Activated CD4-positive, CD25-positive, alpha-beta regulatory T cell treated with anti-CD3 and anti-CD28 coated beads, Interleukin-2, amount 50 U/mL, for 16 hours (primary cell): ENCODE measurements around the gene CASP12.

ENCODE experiments used
- DNase-seq: peaks from one replicate; pipeline ENCODE4 v3.0.0-alpha.2; 2020; ENCODE audit warnings: low read depth, low spot score

The CASP12 gene

DNA sequence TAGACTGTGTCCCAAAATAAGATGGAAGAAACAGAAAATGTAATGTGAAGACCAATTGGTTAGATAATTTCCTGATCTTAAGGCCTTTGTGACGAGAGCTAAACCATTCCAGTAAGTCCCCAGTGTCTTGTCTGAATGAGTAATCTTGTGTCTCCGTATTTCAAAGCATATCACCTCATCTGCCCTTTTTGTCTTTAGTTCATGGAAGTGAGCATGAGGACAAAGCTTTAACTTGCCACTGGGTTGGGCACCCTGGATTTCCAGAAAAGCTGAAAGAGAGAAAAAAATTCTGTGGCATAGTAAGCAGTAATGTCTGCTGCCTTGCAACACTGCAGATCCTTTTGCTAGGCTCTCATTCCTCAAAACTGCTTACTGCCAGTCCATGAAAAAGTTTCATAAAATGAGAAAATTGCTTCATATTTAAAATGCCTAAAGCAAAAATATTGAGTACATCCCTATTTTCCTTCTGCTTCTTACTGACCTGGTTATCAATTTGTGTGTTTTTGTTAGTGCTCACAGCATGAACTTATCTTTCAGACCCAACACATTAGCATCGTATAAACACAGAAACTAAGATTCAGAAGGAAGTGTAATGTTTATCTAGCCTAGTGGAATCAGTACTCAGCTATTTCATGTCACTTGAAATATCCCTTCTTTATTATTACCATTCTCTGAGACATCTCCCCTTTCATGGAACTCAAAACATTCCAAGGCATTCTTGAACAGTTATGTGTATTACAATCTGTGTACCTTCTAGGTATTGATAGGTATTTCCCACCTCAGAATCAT is 5.3 kb downstream of the CASP12 start:
- no peak for DNase-seq

DNA sequence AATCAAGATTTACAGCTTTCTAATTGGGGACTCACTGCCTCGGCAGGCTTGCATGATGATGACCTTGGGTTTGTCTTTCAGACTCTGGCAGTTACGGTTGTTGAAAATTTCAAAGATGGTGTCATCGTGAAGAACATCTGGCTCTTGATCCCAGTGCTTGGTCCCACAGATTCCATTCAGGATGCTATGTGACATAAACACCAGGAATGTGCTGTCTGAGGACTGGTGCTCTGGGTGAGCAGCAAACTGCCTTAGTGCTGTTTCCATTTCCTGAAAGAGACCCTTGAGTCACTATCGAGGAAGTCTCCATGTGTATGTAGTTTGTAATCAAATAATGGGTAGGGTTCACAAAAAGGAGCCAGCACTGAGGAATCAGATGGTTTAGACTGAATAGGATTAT is 7.1 kb downstream of the CASP12 start:
- DNase-seq: no peak

DNA sequence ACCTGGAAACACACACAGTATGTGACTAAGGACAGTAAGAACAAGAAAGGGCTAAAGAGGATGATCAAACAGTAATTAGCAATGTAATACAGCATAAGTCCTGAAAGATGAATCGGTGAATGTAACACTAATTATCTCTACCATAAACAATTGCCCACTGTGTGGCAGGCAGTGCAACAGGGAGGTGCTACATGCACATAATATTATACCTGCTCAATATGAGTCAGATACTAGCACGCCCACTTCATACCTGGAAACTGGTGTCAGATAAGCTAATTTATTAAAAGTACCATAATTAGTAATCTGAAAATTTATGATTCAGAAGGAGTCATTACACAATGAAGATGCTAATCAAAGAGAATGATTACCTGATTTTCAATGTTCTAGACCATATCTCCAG is 14.9 kb downstream of the CASP12 start:
- no peak for DNase-seq

DNA sequence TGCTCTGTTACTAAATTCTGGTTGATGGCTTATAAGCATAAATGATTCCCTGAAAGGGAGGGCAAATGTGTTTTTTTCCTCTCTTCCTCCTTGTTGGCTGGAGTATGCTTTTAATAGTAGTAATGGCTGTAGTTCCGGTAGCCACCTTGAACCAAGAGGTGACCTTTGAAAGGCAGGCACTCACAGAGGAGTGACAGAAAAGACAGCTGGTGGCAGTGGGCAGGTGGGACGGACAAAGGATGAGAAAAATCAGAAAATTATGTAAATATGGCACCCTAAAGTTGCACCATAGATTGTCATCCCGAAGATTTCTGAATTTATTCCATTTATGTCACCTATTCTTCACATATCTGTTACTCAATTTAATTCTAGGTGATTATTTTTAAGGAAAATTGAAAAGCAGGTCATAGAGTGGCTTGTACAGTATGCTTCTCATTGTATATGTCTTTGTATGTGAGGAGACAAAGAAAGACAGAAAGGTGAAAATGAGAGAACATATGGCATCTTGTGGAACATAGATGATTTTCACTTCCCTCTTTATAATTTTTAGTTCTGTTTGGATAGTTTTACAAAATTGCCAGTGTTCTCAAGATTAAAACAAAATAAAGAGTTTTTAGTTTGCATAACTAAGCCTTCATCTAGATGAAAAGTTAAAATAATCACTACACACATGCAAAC is 17.0 kb downstream of the CASP12 start:
- DNase-seq: no peak

DNA sequence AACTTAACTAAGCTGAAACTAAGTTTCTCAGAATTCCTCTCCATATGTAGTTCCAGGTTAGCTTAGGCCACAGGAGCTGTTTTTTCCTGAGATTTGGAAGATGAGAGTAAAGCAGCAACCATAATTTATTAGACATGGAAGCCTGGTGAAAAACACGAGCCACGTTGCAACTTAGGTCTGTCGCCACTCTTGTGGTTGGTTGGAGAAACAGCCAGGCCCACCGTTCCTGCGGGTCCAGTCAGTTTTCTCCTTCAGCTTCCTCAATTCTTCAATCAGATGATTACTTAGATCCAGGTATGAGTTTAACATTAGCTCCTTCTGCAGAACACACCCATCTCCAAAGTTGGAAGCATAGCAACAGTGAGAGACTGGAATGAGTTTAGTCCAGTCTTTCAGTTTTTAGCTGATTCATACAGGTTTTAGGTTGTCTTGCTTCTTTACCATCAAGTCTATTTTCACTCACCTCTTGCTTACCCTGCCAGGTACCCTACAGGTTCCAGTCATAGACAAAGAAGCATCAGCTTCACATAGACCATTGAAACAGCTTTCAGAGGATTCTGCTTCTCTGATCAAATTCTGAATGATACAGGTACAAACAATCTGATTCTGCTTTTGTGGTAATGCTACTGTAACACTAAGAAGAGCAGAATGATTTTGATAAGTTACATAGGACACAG is 18.6 kb downstream of the CASP12 start:
- DNase-seq: no peak

DNA sequence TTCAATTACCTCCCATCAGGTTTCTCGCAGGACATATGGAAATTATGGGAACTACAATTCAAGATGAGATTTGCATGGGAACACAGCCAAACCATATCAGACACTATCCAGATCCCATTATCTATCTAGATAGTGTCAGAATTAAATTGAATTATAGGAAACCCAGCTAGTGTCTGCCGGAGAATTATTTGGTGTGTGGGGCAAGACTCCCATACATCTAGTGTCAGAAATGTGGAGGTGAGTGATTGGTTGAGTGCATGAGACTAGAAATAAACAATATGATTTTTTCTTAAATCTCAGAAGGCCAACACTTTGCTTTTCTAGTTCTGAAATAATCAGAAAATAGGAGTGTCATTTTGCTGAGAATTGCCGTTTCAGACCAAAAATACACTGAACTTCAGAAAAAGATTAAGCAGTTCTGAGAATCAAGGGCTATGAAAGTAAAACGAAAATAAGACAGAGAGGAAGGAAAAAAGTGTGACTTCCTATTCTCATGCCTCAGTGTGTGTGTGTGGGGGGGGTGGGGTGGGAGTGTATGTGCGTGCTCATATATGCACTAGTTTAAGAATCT is 21.3 kb downstream of the CASP12 start:
- DNase-seq: no peak

DNA sequence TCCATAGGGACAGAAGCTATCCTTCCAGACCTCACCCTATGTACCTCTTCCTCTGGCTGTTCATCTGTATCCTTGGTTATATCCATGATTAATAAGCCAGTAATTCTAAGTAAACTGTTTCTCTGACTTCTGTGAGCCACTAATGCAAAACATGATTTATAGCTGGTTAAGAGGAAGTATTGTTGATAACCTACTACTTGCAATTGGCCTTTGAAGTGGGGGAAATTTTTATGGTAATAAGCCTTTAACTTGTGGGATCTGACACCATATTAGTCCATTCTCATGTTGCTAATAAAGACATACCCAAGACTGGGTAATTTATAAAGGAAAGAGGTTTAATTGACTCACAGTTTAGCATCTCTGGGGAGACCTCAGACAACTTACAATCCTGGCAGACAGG is 21.9 kb downstream of the CASP12 start:
- DNase-seq: no peak

DNA sequence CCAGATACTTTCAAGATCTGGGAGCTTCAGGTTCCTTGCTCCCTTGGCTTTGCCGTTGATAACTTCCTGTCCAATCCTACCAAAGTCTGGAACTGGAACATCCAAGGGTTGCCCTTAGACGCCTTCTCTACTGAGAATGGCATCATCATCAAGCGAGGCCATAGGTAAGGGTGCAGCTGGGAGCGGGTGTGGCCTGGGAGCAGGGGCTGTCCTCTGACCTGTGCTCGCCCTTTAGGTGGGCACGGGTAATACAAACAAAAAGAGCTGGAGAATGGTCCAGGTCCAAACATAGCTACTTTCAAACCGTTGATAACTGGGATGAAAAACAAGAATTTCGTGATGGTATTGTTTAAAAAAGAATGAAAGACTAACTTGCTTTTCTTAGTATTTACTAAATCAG is 25.0 kb downstream of the CASP12 start:
- DNase-seq: no peak

DNA sequence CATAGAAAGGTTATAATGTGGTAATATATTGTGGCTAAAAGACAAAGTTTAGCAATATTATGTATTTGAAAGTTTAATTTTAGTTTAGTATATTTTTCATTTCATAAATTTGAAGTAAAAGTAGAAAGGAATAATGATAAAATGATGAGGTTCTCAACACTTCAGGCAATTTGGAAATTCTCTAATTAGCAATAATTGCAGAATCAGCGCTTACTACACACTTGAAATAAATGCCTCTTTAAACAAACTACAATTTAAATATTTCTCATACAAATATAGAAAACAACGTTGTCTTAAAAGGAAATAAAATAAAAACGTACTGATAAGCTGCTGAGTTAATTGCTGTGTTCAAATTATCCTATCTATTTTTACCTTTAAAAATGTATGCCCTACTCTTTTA is 25.9 kb downstream of the CASP12 start:
- no peak for DNase-seq

DNA sequence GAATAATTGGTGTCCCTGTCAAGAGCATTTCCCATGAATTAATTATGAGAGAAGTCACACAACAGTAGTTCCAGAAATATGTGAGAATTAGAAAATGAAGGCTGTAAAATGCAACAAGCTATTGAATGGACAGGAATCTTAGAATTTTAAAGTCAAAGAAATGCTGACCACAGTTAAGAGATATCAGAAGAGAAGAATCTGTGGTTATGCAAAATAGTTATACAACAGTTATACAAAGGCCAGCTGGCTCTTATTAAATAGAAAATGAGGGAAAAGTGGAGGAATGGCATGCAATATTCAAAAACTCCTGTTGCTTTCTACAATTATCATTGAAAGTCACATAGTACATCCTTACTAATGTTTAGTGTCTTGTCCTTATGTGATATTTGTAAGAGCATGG is 27.4 kb downstream of the CASP12 start:
- no peak for DNase-seq

DNA sequence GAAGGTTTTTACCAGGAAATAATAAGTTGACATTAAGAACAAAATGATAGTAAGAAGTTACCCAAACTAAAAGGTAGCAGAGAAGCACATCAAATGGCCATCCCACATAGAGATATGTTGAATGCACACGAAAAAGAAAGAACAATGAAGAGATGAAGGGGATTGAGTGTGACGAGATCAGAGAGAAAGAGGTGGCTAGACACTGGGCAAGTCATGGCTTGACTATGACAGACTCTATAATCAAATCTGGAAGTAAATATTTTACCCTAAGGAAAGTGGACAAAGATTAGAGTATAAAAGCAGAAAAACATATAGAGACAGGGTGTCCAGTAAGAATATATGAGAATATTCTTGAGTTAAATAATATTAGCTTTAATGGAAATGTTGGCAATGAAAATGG is 31.4 kb downstream of the CASP12 start:
- DNase-seq: no peak

DNA sequence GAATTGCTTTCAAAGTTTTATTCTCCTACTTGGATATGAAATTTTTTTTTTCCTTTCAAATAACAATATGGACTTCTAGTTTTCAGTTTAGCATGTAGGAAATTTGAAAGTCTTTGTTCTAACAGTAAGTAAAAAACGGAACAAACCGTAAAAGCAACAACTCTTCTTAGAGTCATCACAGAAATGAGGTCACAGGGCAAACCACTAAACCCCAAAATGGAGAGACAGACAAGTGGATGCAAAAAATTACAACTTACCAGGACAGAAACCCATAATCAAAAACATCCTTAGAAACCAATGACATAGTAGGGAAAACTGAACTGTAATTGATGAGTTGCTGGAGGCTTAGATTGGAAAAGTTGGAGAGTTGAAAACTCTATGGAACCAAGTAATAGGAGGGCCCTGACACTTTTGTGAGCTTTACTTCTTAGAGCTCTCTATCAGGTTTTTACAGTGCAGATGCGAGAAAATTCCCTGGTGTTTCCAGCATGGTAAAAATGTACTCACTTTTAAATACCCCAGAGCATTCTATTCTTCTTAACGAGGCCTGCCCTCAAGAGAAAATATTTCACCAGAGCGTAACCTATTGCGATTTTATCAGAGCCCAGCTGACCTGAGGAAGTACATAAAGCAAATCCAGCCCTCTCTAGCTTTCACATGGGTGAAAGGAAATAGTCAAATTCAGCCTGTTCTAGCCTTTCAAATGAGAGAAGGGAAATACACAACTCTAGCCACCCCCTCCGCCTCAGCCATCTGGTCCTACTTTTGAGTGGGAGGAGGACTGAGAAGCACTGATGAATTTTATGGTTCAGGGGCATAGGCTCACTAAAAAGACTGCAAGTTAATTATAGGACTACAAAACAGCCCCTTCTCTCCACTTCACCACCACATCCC is 39.1 kb downstream of the CASP12 start:
- DNase-seq: no peak

DNA sequence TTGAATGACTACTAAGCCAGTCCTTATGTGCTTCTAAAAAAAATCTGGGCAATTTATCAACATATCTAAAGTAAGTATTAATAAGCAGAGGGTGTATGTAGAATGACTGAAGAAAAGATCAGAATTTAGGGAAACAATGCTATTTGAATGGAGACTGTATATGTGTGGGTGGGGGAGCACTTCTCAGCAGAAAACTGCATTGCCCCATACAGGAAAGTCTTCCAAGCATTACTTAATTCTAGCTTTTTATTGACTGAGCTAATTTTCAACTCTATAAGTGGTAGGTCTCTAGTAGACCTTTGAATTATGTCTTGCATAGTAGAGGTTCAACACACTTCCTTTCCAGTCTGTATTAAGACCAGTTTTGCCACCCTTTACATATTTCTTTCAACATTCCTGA is 41.7 kb downstream of the CASP12 start:
- DNase-seq: no peak

DNA sequence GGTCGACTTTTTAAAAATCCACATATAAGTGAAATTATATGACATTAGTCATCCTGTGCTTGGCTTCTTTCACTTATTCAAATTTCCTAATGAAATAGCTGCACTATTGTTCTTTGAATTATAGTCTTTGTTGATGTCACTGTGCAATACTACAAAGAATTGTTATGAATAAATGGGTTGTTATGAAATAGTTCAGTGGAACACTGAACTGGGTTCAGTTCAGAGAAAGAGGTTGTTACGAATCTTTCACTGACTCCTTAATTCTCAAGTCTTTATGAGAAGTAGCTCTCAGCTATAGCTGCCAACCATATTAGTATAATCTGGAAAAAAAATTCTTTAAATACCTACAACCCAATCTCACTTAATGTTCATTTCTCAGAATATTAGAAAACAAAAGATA is 42.3 kb downstream of the CASP12 start:
- DNase-seq: no peak

DNA sequence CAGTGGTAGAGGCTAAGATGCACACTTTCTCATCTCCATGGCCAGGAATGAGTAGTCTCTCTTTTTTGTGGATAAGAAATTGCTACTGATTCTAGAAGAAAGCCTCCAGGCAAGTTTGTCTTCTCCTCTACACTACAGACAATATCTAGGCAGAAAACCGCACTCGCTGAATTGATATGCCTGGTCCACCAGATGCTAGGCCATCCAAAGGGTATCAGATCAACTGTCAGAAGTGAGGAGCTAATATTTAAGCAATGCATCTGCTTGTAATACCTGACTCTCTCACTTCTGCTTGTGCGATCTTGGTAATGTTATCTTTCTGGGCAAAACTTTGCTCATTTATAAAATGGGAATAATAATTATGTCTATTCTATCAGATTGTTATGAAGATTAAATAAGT is 45.0 kb downstream of the CASP12 start:
- no peak for DNase-seq

DNA sequence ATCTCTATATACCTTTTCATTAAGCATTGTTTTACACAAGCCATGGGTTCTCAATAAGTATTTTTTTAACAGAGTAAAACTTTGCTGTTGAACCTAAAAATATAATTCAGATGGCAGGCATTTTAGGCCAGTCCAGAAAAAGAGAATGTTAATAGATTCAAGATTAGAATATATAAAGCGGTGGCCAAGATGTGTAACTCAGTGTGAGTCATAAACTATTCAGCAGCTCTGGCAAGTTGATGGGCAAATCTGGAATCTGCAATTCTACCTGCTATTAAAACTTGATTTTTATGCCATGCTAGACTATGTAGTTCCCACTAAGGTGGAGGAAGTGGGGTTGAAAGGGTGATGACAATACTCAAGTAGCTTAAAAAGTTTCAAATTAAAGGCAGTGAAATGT is 45.4 kb downstream of the CASP12 start:
- no peak for DNase-seq

DNA sequence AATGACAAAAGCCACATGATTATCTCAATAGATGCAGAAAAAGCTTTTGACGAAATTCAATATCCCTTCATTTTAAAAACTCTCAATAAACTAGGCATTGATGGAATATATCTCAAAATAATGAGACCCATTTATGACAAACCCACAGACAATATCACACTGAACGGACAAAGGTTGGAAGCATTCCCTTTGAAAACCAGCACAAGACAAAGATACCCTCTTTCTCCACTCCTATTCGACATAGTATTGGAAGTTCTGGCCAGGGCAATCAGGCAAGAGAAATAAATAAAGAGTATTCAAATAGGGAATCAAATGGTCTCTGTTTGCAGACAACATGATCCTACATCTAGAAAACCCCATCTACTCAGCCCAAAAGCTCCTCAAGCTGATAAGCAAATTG is 52.0 kb downstream of the CASP12 start:
- no peak for DNase-seq

DNA sequence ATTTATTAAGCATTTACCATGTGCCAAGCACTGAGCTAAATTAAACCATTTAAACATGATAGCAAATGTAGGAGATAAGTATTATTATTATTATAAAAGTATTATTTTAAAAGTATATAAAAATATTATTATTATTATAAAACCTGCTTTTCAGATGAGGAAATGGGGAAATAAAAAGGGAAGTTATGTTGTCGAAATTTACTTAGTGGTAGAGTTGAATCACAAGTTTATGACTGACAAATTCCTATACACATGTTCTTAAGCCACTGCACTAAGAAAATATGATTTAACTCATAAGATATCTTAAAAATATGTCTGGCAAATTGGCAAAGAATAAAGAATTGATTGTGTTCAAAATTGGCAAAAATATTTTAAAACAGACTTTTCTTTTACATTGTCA is 53.8 kb downstream of the CASP12 start:
- no peak for DNase-seq

DNA sequence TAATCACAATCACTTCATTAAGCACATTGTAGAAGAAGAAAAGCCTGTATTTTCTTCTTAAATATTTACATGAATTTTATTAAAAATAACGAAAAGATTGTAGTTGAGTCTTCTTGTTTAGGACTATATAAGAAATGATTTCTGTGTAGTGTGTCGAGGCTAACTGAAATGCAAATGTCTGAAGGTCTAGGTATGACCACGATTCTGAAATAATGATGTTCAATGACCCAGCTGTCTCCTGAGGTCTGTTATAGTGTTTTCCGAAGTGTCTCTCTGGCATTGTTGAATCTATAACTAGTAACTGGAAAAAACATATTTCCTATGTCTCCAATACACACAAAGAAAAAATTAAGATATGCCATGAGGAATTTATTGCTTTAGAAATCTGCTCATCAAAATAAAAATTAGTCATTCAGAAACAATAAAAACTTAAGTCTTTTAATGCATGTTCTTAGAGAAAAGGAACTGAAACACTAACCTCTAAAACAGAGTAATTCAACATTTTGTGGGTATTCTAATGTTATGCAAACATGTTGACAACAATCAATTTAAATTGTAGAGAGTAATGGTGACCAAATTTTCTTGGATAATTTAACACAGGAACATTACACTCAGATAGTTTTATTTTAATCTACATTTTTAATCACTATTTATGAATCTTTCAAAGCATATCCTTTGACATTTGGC is 55.0 kb downstream of the CASP12 start:
- DNase-seq: no peak

DNA sequence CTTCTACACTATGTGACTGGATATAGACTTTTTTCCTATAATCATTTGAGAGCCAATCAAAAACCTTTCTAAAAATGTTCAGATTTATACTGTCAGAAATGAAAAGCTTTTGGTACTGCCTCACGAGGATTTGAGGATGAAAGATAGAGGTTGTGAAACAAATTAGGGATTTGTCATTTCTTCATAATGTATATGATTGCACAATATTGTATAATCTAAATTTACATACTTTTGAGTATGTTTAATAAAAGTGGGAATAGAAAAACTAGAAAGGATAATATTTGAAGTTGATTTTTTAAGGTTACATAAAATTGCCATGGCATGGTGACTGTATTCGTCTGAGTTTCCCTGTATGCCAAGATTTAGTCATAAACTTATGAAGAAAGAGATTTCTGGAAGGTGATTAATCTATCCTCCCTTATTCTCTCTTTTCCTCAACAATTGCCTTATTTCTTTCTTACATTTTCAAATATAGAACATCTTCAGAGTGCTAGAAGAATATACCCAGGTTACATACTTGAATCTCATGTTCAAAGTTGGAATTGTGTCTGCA is 56.2 kb downstream of the CASP12 start:
- DNase-seq: no peak

DNA sequence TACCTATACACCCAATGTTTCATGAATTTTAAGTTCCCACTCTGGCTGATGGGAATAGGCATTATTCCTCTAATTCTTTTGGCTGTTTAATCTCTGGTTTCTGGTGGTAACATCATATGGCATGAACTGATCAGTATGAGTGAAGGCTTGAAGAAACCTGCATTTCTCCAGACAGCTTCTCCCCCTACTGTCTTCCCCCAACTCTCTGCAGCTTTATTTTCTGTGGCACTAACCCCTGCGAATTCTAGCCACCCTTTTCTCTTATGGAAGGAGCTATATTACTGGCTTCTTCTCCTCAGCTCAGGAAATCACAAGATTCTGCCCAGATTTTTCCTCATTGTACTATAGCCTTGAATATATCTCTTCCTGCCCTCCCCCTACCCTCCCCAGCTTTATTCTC is 57.1 kb downstream of the CASP12 start:
- DNase-seq: no peak
